SK-N-SH (cell line): Measurements from ENCODE around the gene CPED1. TPM values are rescaled to one million over a fixed set of nuclear protein-coding genes. Genes with fewer than 3 reads are reported as not detected.

Experiments
- CTCF ChIP-seq: fragments of 200-600 bp; sonication (generic); IDR thresholded peaks from 2 replicates; pipeline ENCODE4 v1.6.1; 2017; ENCODE audit warnings: antibody characterized with exemption, mild to moderate bottlenecking, moderate library complexity
- ELF1 ChIP-seq: IDR thresholded peaks from 2 replicates; pipeline ENCODE4 v1.4.0; 2012
- FOSL2 ChIP-seq: IDR thresholded peaks from 2 replicates; pipeline ENCODE4 v1.4.0; 2012; ENCODE audit warnings: low read depth, mild to moderate bottlenecking, moderate library complexity, borderline replicate concordance
- FOXJ3 ChIP-seq: sonication (generic); formaldehyde crosslinking; IDR thresholded peaks from 2 replicates; pipeline ENCODE4 v1.5.1; 2020; ENCODE audit warnings: mild to moderate bottlenecking, missing genetic modification reagents
- FOXM1 ChIP-seq: IDR thresholded peaks from 2 replicates; pipeline ENCODE4 v1.4.0; 2012; ENCODE audit warnings: low read depth, mild to moderate bottlenecking
- GABPA ChIP-seq: IDR thresholded peaks from 2 replicates; pipeline ENCODE4 v1.4.0; 2012; ENCODE audit warnings: low read depth, mild to moderate bottlenecking
- JUND ChIP-seq: IDR thresholded peaks from 2 replicates; pipeline ENCODE4 v1.4.0; 2012
- MEF2A ChIP-seq: IDR thresholded peaks from 2 replicates; pipeline ENCODE4 v1.4.0; 2012; ENCODE audit warnings: low read depth, borderline replicate concordance
- MXI1 ChIP-seq: IDR thresholded peaks from 2 replicates; pipeline ENCODE4 v1.6.1; 2012; ENCODE audit warnings: mild to moderate bottlenecking, low read depth, low read length, improper control_type of control experiment
- NFIC ChIP-seq: IDR thresholded peaks from 2 replicates; pipeline ENCODE4 v1.4.0; 2012; ENCODE audit warnings: borderline replicate concordance
- NRF1 ChIP-seq: IDR thresholded peaks from 2 replicates; pipeline ENCODE4 v1.6.1; 2012; ENCODE audit warnings: low read depth, mild to moderate bottlenecking, low read length
- PBX3 ChIP-seq: IDR thresholded peaks from 2 replicates; pipeline ENCODE4; 2012
- POLR2AphosphoS5 ChIP-seq: IDR thresholded peaks from 2 replicates; pipeline ENCODE4 v1.6.1; 2012; ENCODE audit warnings: low read depth, low read length
- RAD21 ChIP-seq: IDR thresholded peaks from 2 replicates; pipeline ENCODE4 v1.6.1; 2012; ENCODE audit warnings: mild to moderate bottlenecking, low read length
- SMC3 ChIP-seq: IDR thresholded peaks from 2 replicates; pipeline ENCODE4 v1.6.1; 2012; ENCODE audit warnings: low read depth, low read length, improper control_type of control experiment
- TAF1 ChIP-seq: IDR thresholded peaks from 2 replicates; pipeline ENCODE4 v1.6.1; 2012; ENCODE audit warnings: low read depth, mild to moderate bottlenecking, low read length, moderate library complexity, borderline replicate concordance
- TCF12 ChIP-seq: IDR thresholded peaks from 2 replicates; pipeline ENCODE4 v1.4.0; 2012
- TEAD4 ChIP-seq: IDR thresholded peaks from 2 replicates; pipeline ENCODE4 v1.4.0; 2012; ENCODE audit warnings: mild to moderate bottlenecking, borderline replicate concordance; ENCODE audit not compliant: insufficient read depth
- ZBTB33 ChIP-seq: IDR thresholded peaks from 2 replicates; pipeline ENCODE4 v1.4.0; 2012; ENCODE audit warnings: low read depth, borderline replicate concordance
- polyA plus RNA-seq, 3 experiments: library from polyadenylated mRNA; depleted of rRNA; stranded (reverse); fragments of >200 nt; gene quantifications; 2 replicates each; pipeline ENCODE4 v1.2.3, GENCODE V29; 2012
- TF ChIP-seq, protein P1 (sequence below): IDR thresholded peaks from 2 replicates; pipeline ENCODE4 v1.6.1; 2012; ENCODE audit warnings: mild to moderate bottlenecking, low read depth, low read length, moderate library complexity
- TF ChIP-seq, protein P2 (sequence below): IDR thresholded peaks from 2 replicates; pipeline ENCODE4 v1.4.0; 2012; ENCODE audit warnings: low read depth, borderline replicate concordance

CPED1 gene
- polyA plus RNA-seq, 1 of the 3 experiments (the other 2 are of a cell fraction), result 4.4 TPM

GRCh38 chr7:120950539-120951308, 37.8 kb upstream of the CPED1 start, which contains the start of gene ING3 (continued):
- TF ChIP-seq, protein P1, sequence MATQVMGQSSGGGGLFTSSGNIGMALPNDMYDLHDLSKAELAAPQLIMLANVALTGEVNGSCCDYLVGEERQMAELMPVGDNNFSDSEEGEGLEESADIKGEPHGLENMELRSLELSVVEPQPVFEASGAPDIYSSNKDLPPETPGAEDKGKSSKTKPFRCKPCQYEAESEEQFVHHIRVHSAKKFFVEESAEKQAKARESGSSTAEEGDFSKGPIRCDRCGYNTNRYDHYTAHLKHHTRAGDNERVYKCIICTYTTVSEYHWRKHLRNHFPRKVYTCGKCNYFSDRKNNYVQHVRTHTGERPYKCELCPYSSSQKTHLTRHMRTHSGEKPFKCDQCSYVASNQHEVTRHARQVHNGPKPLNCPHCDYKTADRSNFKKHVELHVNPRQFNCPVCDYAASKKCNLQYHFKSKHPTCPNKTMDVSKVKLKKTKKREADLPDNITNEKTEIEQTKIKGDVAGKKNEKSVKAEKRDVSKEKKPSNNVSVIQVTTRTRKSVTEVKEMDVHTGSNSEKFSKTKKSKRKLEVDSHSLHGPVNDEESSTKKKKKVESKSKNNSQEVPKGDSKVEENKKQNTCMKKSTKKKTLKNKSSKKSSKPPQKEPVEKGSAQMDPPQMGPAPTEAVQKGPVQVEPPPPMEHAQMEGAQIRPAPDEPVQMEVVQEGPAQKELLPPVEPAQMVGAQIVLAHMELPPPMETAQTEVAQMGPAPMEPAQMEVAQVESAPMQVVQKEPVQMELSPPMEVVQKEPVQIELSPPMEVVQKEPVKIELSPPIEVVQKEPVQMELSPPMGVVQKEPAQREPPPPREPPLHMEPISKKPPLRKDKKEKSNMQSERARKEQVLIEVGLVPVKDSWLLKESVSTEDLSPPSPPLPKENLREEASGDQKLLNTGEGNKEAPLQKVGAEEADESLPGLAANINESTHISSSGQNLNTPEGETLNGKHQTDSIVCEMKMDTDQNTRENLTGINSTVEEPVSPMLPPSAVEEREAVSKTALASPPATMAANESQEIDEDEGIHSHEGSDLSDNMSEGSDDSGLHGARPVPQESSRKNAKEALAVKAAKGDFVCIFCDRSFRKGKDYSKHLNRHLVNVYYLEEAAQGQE, result peak; percentile 17; the same call in 1 of the 2 replicates
- TF ChIP-seq NFIC (no peak), ELF1 (peak; percentile 70), CTCF (no peak), JUND (no peak; the same call in 1 of the 2 replicates), PBX3 (peak; percentile 99), GABPA (no peak), FOSL2 (no peak), FOXJ3 (peak; percentile 63; the same call in 1 of the 2 replicates), NRF1 (peak; percentile 55), RAD21 (peak; percentile 30), POLR2AphosphoS5 (peak; percentile 67), SMC3 (no peak), FOXM1 (peak; percentile 79), TCF12 (no peak; the same call in 1 of the 2 replicates), ZBTB33 (peak; percentile 94), TEAD4 (no peak), MXI1 (peak; percentile 95), MEF2A (0 out of 2 replicates have a peak, but pooled peaks have one; percentile 13), TAF1 (peak; percentile 74)
- TF ChIP-seq, protein P2, sequence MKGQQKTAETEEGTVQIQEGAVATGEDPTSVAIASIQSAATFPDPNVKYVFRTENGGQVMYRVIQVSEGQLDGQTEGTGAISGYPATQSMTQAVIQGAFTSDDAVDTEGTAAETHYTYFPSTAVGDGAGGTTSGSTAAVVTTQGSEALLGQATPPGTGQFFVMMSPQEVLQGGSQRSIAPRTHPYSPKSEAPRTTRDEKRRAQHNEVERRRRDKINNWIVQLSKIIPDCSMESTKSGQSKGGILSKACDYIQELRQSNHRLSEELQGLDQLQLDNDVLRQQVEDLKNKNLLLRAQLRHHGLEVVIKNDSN, result peak; percentile 15; the same call in 1 of the 2 replicates
